ENCODE data around the gene NMRAL1.

NMRAL1 gene

DNA sequence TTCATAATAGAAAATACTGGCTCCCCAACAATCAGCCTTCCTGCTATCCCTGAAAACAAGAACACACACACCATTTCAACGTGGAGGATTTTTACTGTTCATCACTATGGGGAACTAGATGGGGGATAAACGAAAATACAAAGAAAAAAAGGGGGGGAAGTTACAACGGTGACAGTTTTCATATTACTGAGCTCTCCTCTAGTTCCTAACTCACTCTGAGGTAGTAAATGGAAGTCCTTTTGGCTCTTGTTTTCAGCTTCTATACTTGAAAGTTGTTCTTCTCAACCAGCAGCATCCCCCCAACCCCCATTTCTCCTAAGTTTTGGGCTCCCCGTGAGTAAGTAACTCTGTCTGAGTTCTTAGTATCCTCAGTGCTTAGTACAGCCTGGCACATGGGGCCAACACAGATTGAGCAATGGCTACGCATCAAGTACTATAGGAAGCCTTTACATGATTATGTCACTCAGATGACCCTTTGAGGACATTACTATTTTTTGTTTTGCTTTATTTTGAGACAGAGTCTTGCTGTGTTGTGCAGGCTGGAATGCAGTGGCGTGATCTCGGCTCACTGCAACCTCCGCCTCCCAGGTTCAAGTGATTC, 53.8 kb downstream of the NMRAL1 start:
- H3K27ac ChIP-seq (ENCODE audit: low read depth, low read length), result no peak overlapping the region

DNA sequence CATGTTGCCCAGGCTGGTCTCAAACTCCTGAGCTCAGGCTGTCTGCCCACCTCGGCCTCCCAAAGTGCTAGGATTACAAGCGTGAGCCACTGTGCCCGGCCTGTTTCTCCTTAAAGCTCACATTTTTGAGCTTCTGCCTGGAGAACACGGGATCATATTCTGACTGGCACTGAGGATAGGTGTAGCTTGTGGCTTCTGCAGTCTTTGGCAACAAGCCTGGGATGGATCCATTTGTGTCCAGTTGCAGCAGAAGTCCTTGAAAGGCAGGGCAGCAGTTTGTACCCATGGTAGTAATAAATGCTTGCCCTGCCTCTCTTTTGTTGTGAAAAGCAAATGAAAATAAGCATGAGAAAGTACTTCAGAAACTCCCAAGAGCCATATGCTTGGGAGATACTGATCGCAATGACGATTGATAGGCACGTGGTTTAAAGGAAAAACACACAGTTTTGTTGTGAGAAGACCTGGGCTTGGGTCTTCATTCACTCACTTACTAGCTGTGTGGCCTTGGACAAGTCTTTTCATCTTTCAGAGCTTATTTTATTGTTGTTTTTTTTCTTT, 54.9 kb downstream of the NMRAL1 start:
- H3K4me1 ChIP-seq (ENCODE audit: control insufficient read depth, insufficient read depth, low read length), result peaks cover 12% of the 10 kb centered on the region
- H3K36me3 ChIP-seq (ENCODE audit: control insufficient read depth, insufficient read depth, low read length), result no peaks in the 10 kb centered on the region
- no peak overlapping the region for H3K9ac ChIP-seq (ENCODE audit: low read length)
- H3K4me3 ChIP-seq (ENCODE audit: low read depth, low read length), result no peak overlapping the region
- H3K27me3 ChIP-seq (ENCODE audit: control insufficient read depth, insufficient read depth, low read length), result no peaks in the 10 kb centered on the region
- no peak overlapping the region for H3K27ac ChIP-seq (ENCODE audit: low read depth, low read length)
- no peaks in the 10 kb centered on the region for H3K9me3 ChIP-seq (ENCODE audit: control insufficient read depth, insufficient read depth, low read depth, low read length)

More for the DNA sequence above, 53.8 kb downstream of the NMRAL1 start:
- no peak overlapping the region for H3K4me3 ChIP-seq (ENCODE audit: low read depth, low read length)
- H3K9me3 ChIP-seq (ENCODE audit: control insufficient read depth, insufficient read depth, low read depth, low read length), result no peaks in the 10 kb centered on the region
- H3K27me3 ChIP-seq (ENCODE audit: control insufficient read depth, insufficient read depth, low read length), result no peaks in the 10 kb centered on the region
- no peak overlapping the region for H3K9ac ChIP-seq (ENCODE audit: low read length)
- H3K4me1 ChIP-seq (ENCODE audit: control insufficient read depth, insufficient read depth, low read length), result peaks cover 9% of the 10 kb centered on the region
- no peaks in the 10 kb centered on the region for H3K36me3 ChIP-seq (ENCODE audit: control insufficient read depth, insufficient read depth, low read length)

DNA sequence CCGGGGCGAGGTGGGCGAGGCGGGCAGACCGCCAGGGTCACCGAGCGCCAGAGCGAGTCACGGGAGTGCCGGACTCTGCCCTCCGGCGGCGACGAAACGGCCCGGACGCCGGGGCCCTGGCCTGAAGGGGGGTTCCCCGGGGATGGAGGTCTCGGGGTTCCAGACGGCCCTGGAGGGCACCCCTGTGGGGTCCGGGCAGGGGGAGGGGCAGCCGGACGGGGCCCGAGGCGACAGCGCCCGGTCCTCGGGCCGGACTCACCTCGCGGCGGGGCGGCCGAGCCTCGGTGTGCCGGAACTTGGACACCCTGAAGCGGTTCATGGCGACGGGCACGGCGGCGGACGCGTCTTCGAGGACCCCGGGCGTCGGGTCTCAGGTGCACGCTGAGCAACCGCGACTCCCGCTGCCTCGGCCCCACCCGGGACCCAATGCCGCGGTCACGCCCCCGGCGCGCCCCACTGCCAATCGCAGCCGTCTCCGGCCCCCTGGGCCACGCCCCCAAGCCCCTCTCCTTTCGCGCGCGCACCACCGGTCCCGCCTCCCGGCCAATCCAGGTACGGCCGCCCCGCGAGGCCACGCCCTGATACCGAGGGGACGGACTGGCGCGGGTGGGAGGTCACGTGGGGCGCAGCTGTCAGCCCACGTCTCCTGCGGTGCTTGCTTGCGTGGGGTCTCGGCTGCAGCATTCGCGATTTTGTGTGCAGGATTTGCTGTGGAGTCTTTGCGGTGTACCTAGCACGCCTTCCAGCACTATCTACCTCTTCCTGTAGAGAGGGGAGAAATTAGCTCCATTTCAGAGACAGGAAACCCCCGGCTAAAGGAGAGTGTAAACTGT, 58.0 kb downstream of the NMRAL1 start, which contains the start of gene CORO7:
Gene CORO7 (minus strand): TSS at position 397 of the 833 bp plus-strand sequence. CDS start 78 bp downstream, at position 319.
- Histone ChIP-seq H3K27ac (ENCODE audit: low read depth, low read length) (no peak within 1 kb of the TSS), H3K9ac (ENCODE audit: low read length) (peak within 1 kb of the TSS; percentile 63), H3K9me3 (ENCODE audit: control insufficient read depth, insufficient read depth, low read depth, low read length) (no peaks in the 10 kb centered on the region), H3K27me3 (ENCODE audit: control insufficient read depth, insufficient read depth, low read length) (no peaks in the 10 kb centered on the region), H3K36me3 (ENCODE audit: control insufficient read depth, insufficient read depth, low read length) (peaks cover 14% of the 10 kb centered on the region; the same call in 1 of the 2 replicates), H3K4me3 (ENCODE audit: low read depth, low read length) (peak within 1 kb of the TSS; percentile 75), H3K4me1 (ENCODE audit: control insufficient read depth, insufficient read depth, low read length) (peaks cover 11% of the 10 kb centered on the region)

DNA sequence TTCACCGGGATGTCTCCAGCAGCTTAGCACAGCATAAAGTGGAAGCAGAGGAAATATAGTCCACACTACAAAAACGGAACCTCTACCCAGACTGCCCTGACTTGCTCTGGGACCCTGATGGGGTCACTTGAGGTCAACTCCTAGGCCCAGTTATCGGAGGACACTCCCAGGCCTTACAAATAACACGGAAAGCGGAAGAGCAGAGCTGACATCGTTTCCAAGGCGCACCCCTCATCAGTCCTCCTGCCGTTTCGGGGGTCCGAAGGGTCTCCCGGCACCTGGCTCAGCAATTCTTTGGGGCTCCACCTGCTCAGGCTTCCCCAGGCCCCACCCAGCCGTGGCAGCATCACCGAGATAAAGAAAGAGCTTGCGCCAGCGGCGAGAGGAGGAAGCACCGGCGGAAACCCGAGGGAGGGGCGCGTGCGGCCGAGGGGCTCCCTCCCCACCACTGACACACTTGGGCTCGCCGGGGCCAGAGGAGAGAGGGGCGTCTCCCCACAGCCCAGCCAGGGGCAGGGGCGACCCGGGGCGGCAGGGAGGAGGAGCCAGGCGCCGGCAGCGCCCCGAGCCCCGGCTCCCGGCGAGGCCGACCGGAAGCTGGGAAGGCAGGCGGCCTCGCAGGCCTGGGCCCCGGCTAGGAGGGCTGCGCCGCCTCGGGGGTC, 58.8 kb downstream of the NMRAL1 start:
- Histone ChIP-seq H3K9ac (ENCODE audit: low read length) (peak overlapping the region; percentile 63), H3K4me3 (ENCODE audit: low read depth, low read length) (peak overlapping the region; percentile 75), H3K36me3 (ENCODE audit: control insufficient read depth, insufficient read depth, low read length) (peaks cover 14% of the 10 kb centered on the region; the same call in 1 of the 2 replicates), H3K4me1 (ENCODE audit: control insufficient read depth, insufficient read depth, low read length) (peaks cover 11% of the 10 kb centered on the region), H3K27me3 (ENCODE audit: control insufficient read depth, insufficient read depth, low read length) (no peaks in the 10 kb centered on the region), H3K27ac (ENCODE audit: low read depth, low read length) (no peak overlapping the region), H3K9me3 (ENCODE audit: control insufficient read depth, insufficient read depth, low read depth, low read length) (no peaks in the 10 kb centered on the region)

DNA sequence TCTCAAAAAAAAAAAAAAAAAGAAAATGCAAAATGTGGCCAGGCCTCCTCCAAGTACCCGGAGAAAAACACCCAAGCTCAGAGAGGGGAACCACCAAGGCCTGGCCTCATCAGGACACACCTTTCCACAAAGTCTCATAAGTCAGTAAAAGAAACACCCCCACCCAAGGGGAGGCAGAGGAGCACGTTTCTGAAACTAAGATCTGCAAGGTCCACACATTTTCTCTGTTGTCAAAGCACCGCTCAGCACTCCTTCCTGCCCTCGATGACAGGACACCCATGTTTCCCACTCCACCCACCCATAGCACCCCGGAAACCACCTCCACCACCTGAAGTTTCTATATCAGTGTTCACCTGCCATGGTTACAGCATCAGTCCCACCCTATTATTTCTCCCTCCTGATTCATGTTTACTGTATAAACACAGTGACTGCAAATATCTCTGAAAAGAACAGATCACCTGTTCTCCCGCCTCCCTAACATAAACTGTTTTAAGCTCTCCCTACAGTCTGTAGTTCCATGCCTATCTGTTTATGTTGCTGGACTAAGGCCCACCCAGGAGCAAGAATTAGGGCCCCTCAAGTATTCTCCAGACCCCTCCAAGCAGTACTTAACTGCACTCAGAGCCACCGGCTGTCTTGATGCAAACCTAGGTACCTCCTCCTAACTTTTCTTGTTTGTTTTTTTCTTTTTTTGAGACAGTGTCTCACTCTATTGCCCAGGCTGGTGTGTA, 60.1 kb downstream of the NMRAL1 start:
- Histone ChIP-seq H3K36me3 (ENCODE audit: control insufficient read depth, insufficient read depth, low read length) (peaks cover 14% of the 10 kb centered on the region; the same call in 1 of the 2 replicates), H3K4me3 (ENCODE audit: low read depth, low read length) (no peak overlapping the region), H3K27ac (ENCODE audit: low read depth, low read length) (no peak overlapping the region), H3K27me3 (ENCODE audit: control insufficient read depth, insufficient read depth, low read length) (no peaks in the 10 kb centered on the region), H3K4me1 (ENCODE audit: control insufficient read depth, insufficient read depth, low read length) (peaks cover 8% of the 10 kb centered on the region; the same call in 1 of the 2 replicates), H3K9me3 (ENCODE audit: control insufficient read depth, insufficient read depth, low read depth, low read length) (no peaks in the 10 kb centered on the region), H3K9ac (ENCODE audit: low read length) (no peak overlapping the region)

DNA sequence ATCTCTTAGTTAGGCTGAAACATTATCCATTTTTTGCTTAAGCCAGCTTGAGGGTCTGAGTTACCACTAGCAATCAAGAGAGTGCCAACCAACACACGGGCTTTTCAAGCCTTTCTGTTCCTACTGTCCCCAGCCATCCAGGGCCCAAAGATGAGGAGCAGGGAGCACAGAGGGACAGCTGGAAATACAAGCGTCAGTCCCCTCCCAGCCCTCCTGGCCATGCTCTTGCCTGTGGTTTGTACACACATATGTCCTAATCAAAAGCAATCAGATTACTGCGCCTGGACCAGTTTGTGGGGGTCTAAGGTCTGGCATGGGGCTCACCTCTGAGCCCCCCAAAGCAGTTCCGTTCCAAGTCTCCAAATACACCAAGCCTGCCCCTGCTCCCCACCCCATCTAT, 61.6 kb downstream of the NMRAL1 start:
- H3K4me3 ChIP-seq (ENCODE audit: low read depth, low read length), result no peak overlapping the region
- H3K36me3 ChIP-seq (ENCODE audit: control insufficient read depth, insufficient read depth, low read length), result peaks cover 18% of the 10 kb centered on the region
- peaks cover 7% of the 10 kb centered on the region; the same call in 1 of the 2 replicates for H3K4me1 ChIP-seq (ENCODE audit: control insufficient read depth, insufficient read depth, low read length)
- H3K27ac ChIP-seq (ENCODE audit: low read depth, low read length), result no peak overlapping the region
- no peaks in the 10 kb centered on the region for H3K9me3 ChIP-seq (ENCODE audit: control insufficient read depth, insufficient read depth, low read depth, low read length)
- no peaks in the 10 kb centered on the region for H3K27me3 ChIP-seq (ENCODE audit: control insufficient read depth, insufficient read depth, low read length)
- H3K9ac ChIP-seq (ENCODE audit: low read length), result no peak overlapping the region

DNA sequence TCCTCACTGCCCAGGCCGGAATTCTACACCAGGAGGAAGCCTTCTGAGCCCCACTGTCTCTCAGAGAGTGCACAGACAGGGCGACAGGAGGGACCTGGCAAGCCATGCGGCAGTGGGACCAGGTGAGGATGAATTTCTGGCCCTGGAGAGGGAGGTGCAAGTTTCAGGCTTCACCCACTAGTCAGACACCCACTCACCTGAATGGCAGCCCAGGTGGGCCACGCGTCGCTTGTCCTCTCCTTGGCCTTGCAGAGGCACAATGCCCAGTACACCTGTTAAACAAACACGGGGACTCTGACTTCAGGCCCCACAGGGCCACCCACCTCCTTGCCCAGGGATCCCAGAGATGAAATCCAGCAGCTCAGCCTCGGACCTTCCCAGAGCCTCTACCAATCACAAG, 62.3 kb downstream of the NMRAL1 start:
- H3K9ac ChIP-seq (ENCODE audit: low read length), result no peak overlapping the region
- H3K36me3 ChIP-seq (ENCODE audit: control insufficient read depth, insufficient read depth, low read length), result peaks cover 25% of the 10 kb centered on the region
- no peak overlapping the region for H3K4me3 ChIP-seq (ENCODE audit: low read depth, low read length)
- H3K4me1 ChIP-seq (ENCODE audit: control insufficient read depth, insufficient read depth, low read length), result peaks cover 7% of the 10 kb centered on the region; the same call in 1 of the 2 replicates
- no peaks in the 10 kb centered on the region for H3K27me3 ChIP-seq (ENCODE audit: control insufficient read depth, insufficient read depth, low read length)
- no peaks in the 10 kb centered on the region for H3K9me3 ChIP-seq (ENCODE audit: control insufficient read depth, insufficient read depth, low read depth, low read length)
- H3K27ac ChIP-seq (ENCODE audit: low read depth, low read length), result no peak overlapping the region
